Testis (tissue), 2 donors: ENCODE data around the gene CDK5RAP2.

Experiments
- CTCF ChIP-seq, 3 experiments: fragments of 450-650 bp in 2 of 3; fragments of 200-600 bp in 1 of 3; sonication (generic) in 1 of 3; IDR thresholded peaks; one replicate each; pipeline ENCODE4 v1.5.1; 2016 to 2019; ENCODE audit warnings: antibody characterized with exemption in 3 of 3, mild to moderate bottlenecking in 2 of 3, moderate library complexity in 1 of 3
- POLR2A ChIP-seq: fragments of 450-650 bp; IDR thresholded peaks from one replicate; pipeline ENCODE4 v1.6.1; 2017; ENCODE audit warnings: antibody characterized with exemption, mild to moderate bottlenecking, moderate library complexity

DNA sequence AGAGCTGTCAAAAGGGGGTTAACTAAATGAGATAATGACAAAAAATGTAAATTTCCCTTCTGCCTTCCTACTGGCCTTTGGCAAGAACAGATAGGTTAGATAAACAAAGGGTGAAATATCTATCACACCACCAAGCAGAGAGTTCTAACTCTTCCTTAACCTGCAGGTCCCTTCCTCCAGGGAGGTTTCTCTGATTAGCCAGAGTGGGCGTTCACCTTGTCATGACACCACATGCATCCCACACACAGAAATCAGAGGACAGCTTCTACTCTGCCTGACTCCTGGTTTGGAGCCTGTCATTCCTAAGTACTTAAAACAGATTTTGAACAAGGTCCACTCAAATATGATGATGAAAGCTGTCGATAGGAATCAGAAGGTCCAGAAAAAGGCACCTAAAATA, 180.0 kb downstream of the CDK5RAP2 start:
- no peak for TF ChIP-seq CTCF (IDR thresholded peaks at IDR 0.05)
- TF ChIP-seq POLR2A: no peak
